Stimulated activated CD4-positive, alpha-beta T cell treated with anti-CD3 and anti-CD28 coated beads, TNF-alpha, amount 100 ng/mL, for 48 hours (primary cell): ENCODE data around the gene KRTAP9-8.
"Not testable (repeated sequence)": the region's sequence is repeated elsewhere in the genome, so short reads cannot be mapped to it uniquely, and the experiment has no call there.

ENCODE experiments used
- DNase-seq, 3 donors: peaks; one replicate each; pipeline ENCODE4 v3.0.0-alpha.2; 2020; ENCODE audit warnings: low read depth in 3 of 3

KRTAP9-8 gene

GRCh38 chr17:41255381-41256290 lies 17.8 kb downstream of the KRTAP9-8 start, which contains the start of gene KRTAP9-9:
Gene KRTAP9-9, plus strand, starts transcription at chr17:41255384.
- not testable (repeated sequence) for DNase-seq

- no peak for DNase-seq
Observed at GRCh38 chr17:41256291-41256685, 18.5 kb downstream of the KRTAP9-8 start.

GRCh38 chr17:41258406-41258805 lies 20.6 kb downstream of the KRTAP9-8 start:
- DNase-seq = no peak

- no peak for DNase-seq
Observed at GRCh38 chr17:41263212-41263611, 25.4 kb downstream of the KRTAP9-8 start.

- DNase-seq = no peak
Observed at GRCh38 chr17:41264599-41264998, 26.8 kb downstream of the KRTAP9-8 start.

- DNase-seq = no peak
Observed at GRCh38 chr17:41265078-41265477, 27.3 kb downstream of the KRTAP9-8 start, which contains the start of gene KRTAP9-6. Gene KRTAP9-6, plus strand, starts transcription at chr17:41265378. Its CDS starts 0 bp downstream, at chr17:41265378.

- no peak for DNase-seq
Observed at GRCh38 chr17:41267711-41268110, 29.9 kb downstream of the KRTAP9-8 start.

GRCh38 chr17:41271323-41271722 lies 33.5 kb downstream of the KRTAP9-8 start:
- DNase-seq = not testable (repeated sequence)

- no peak for DNase-seq
Observed at GRCh38 chr17:41271858-41272257, 34.1 kb downstream of the KRTAP9-8 start.

GRCh38 chr17:41275648-41276190 lies 37.9 kb downstream of the KRTAP9-8 start, which contains the start of gene KRTAP9-7:
Gene KRTAP9-7, plus strand, starts transcription at chr17:41275698. Its CDS starts 0 bp downstream, at chr17:41275698.
- DNase-seq = not testable (repeated sequence)

GRCh38 chr17:41278176-41278955 lies 40.6 kb downstream of the KRTAP9-8 start:
- no peak for DNase-seq

- DNase-seq = no peak
Observed at GRCh38 chr17:41284043-41284442, 46.2 kb downstream of the KRTAP9-8 start.

- no peak for DNase-seq
Observed at GRCh38 chr17:41284546-41284945, 46.7 kb downstream of the KRTAP9-8 start.

GRCh38 chr17:41287050-41287449 lies 49.3 kb downstream of the KRTAP9-8 start:
- no peak for DNase-seq
